ENCODE measurements around the gene STK40. TPM values are rescaled to one million over a fixed set of nuclear protein-coding genes. Genes with fewer than 3 reads are reported as not detected.

The STK40 gene
- total RNA-seq, 4 donors from 2014 or later = 19.1 to 84.5 (median 44.0) TPM

DNA sequence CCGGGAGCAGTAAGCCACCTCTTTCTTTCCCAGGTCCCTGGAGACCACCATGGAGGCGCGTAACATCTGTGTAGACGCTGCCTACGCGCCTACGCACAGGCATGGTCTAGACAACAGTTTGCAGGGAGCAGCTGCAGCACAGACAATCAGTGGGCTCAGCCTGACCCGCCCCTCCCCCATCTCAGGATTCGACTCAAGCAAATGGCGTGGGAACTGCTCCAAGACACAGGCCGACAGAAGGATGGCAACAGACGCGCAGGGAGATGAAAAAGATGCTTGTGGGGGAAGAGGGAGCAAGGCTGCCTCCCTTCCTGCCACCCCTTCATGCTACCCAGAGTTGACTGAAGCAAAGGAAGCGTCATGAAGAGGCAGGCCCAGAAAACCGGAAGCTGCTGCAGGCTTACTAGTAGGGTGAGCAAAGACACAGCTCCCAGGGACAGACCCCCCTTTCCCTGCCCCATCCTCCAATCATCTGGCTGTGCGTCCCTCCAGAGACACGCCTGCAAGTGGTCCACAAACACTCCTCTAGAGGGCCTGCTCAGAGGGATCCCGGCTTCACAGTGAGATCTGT, 19.5 kb downstream of the STK40 start:
- peak in 1 of 2 donors; percentile 37 for DNase-seq
- Histone ChIP-seq H3K9me3 (no peaks in the 10 kb centered on the region), H3K4me3 (no peak overlapping the region), H3K4me1 (peaks cover 0 to 6% of the 10 kb centered on the region in 2 donors), H3K36me3 (no peaks in the 10 kb centered on the region), H3K27ac (peak overlapping the region; percentile 34 to 47), H3K27me3 (no peaks in the 10 kb centered on the region)
- TF ChIP-seq POLR2A (IDR thresholded peaks at IDR 0.05) = no peak
- TF ChIP-seq, protein P1, sequence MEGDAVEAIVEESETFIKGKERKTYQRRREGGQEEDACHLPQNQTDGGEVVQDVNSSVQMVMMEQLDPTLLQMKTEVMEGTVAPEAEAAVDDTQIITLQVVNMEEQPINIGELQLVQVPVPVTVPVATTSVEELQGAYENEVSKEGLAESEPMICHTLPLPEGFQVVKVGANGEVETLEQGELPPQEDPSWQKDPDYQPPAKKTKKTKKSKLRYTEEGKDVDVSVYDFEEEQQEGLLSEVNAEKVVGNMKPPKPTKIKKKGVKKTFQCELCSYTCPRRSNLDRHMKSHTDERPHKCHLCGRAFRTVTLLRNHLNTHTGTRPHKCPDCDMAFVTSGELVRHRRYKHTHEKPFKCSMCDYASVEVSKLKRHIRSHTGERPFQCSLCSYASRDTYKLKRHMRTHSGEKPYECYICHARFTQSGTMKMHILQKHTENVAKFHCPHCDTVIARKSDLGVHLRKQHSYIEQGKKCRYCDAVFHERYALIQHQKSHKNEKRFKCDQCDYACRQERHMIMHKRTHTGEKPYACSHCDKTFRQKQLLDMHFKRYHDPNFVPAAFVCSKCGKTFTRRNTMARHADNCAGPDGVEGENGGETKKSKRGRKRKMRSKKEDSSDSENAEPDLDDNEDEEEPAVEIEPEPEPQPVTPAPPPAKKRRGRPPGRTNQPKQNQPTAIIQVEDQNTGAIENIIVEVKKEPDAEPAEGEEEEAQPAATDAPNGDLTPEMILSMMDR (IDR thresholded peaks at IDR 0.05) = no peak
- intact Hi-C loops (cut with DNase I; ENCODE audit: low total_unique reads) = no loop called here

DNA sequence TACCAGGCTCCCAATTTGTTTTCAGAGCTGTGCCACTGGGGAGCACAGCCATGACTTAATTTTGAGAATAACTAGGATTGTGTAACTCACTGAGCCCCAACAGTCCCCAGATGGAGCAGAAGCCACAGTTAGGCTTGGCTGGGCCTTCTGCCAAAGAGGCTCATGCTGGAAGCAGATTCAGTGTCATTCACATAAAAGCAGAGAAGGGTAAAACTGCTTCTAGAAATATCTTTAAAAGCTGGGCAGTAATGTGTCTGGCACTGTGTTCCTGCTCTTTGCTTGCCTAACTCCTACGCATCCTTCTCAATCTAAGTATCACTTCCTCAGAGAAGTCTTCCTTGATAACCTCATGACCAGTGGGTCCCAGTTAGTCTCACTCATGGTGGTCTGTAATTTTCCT, 20.3 kb downstream of the STK40 start:
- intact Hi-C loops (cut with DNase I; ENCODE audit: low total_unique reads) = no loop called here
- Histone ChIP-seq H3K27ac (peak overlapping the region; percentile 34 to 47), H3K9me3 (no peaks in the 10 kb centered on the region), H3K27me3 (no peaks in the 10 kb centered on the region), H3K36me3 (no peaks in the 10 kb centered on the region), H3K4me3 (no peak overlapping the region), H3K4me1 (peaks cover 0 to 6% of the 10 kb centered on the region in 2 donors)
- TF ChIP-seq, protein P1 (IDR thresholded peaks at IDR 0.05) = no peak
- TF ChIP-seq POLR2A (IDR thresholded peaks at IDR 0.05) = no peak
- DNase-seq = peak; percentile 46 to 58

DNA sequence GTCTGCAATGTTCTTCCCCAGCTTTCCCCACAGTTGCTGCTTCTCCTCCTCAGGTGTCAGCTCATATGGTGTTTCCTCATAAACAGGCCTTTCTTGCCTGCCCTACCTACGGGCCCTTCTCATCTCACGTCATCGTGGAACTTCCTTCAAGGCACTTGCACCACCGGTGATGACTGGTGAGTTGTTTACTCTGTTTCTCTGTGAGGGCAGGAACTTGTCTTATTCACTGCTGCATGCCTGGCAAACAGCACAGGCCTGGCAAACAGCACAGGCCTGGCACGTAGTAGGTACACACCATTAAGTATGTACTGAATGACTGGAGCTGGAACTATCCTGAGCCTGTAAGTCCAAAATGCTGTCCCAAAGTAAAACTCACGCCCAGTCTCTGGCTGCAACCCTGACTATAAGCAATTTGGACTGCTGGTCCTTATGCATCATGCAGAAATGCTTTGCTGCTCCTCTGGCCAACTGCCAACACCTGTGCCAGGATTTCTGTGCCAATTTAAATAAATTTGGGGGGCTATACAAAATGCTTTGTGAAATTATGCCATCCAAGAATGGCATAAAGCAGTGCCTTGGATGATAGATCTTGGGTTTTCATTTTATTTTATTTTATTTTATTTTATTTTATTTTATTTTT, 25.7 kb downstream of the STK40 start:
- intact Hi-C loops (cut with DNase I; ENCODE audit: low total_unique reads) = no loop called here

DNA sequence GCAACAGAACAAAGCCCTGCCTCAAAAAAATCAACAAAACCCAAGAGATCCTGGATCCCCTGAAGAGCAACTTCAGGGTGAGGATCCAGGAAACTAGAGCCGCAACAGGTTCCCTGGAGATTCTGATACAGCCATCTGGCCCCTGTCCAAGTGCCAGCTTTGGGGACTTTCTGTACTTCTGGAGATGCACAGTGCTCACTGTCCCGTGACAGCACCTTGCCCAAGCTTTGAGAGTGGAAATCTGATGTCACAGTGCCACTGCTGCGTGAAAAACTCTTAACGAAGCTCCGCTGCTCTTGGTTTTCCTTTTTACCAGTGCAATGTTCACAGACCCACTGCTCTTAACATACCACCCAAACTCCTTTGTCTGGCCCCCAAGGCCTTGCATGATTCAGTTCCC, 26.3 kb downstream of the STK40 start:
- no peak for TF ChIP-seq POLR2A (IDR thresholded peaks at IDR 0.05)
- TF ChIP-seq, protein P1 (IDR thresholded peaks at IDR 0.05) = no peak
- intact Hi-C loops (cut with DNase I; ENCODE audit: low total_unique reads) = no loop called here

More for the DNA sequence above, 25.7 kb downstream of the STK40 start:
- H3K27ac ChIP-seq = no peak overlapping the region
- H3K9me3 ChIP-seq = no peaks in the 10 kb centered on the region
- H3K4me3 ChIP-seq = no peak overlapping the region
- no peaks in the 10 kb centered on the region for H3K27me3 ChIP-seq
- H3K4me1 ChIP-seq = no peaks in the 10 kb centered on the region
- TF ChIP-seq, protein P1 (IDR thresholded peaks at IDR 0.05) = no peak
- TF ChIP-seq POLR2A (IDR thresholded peaks at IDR 0.05) = no peak
- H3K36me3 ChIP-seq = no peaks in the 10 kb centered on the region
- no peak for DNase-seq

DNA sequence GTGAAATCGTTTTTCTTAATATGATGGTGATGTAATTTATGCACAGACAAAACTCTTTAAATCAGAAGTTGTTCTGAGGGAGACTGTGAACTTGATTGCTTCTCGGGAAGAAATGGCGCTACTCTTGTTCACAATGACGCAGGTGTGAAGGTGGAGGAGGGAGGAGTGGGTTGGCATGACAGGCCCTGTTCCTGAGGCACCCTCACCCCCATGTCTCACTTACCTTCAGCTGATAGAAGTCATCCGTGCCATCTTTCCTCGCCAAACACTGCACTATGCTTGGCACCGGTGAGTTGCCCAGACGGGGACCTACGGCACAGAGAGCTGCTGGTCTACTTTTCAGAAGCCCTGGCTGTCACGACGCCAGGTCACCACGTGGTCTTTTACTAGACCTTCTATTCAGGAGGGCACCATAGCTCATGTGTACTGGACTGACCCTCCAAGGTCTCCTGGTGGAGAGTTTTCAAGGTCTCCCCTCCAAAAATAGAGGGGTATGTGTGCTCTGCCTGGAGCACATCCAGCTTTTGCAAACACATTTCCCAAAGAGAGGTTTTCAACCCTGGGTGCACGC, 27.1 kb downstream of the STK40 start:
- no peak for DNase-seq
- Histone ChIP-seq H3K36me3 (no peaks in the 10 kb centered on the region), H3K27me3 (no peaks in the 10 kb centered on the region), H3K27ac (no peak overlapping the region), H3K9me3 (no peaks in the 10 kb centered on the region), H3K4me3 (no peak overlapping the region), H3K4me1 (no peaks in the 10 kb centered on the region)
- intact Hi-C loops (cut with DNase I; ENCODE audit: low total_unique reads) = no loop called here
- TF ChIP-seq, protein P1 (IDR thresholded peaks at IDR 0.05) = no peak
- no peak for TF ChIP-seq POLR2A (IDR thresholded peaks at IDR 0.05)

More for the DNA sequence above, 26.3 kb downstream of the STK40 start:
- DNase-seq = no peak
- no peaks in the 10 kb centered on the region for H3K36me3 ChIP-seq
- no peak overlapping the region for H3K27ac ChIP-seq
- no peaks in the 10 kb centered on the region for H3K27me3 ChIP-seq
- H3K9me3 ChIP-seq = no peaks in the 10 kb centered on the region
- H3K4me1 ChIP-seq = no peaks in the 10 kb centered on the region
- H3K4me3 ChIP-seq = no peak overlapping the region

All from uterus (tissue), 4 donors.